ENCODE data around the gene PSMA7.

PSMA7 gene

DNA sequence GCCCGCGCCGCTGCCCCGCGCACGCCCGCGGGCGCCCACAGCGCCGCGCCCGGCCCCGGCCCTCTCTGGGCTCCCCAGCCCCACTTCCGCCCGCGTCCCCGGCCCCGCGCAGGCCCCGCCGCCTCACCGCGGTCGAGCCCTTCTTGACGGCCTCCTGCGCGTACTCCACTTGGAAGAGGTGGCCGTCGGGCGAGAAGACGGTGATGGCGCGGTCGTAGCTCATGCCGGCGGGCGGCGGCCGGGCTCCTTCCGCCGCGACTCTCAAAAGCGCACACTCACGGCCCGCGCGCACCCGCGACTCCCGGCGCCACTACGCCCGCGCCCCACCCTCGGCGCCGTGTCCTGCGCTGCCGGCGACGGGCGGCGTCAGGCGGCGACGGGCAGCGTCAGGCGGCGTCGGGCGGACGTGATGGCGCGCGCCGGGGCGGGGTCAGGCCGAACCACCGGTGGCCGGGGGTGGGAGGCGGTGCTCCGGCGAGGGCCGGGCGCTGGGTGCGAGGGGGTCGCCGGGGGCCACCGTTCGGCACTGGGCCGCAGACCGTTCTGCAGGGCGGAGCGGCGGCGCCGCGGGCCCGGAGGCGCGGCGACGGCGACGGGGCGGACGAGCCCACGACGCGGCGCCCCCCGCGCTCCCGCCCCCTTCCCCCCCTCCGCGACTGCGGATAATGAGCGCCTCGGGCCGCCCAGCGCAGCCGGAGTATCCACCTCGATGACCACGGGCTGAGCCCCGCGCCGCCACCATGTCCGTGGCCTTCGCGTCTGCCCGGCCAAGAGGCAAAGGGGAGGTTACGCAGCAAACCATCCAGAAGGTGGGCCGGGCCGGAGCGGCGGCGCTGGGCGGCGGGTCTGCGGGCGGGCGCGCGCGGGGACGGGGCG is at the start of gene PSMA7, which contains the start of gene SS18L1:
Gene PSMA7, minus strand, starts transcription at position 314 of the 876 bp plus-strand sequence. Its CDS starts 91 bp downstream, at position 223.
Gene SS18L1, plus strand, starts transcription at position 689 of the 876 bp plus-strand sequence. Its CDS starts 52 bp downstream, at position 741.
- DNase-seq (ENCODE audit: low read depth) = peak; percentile 80

DNA sequence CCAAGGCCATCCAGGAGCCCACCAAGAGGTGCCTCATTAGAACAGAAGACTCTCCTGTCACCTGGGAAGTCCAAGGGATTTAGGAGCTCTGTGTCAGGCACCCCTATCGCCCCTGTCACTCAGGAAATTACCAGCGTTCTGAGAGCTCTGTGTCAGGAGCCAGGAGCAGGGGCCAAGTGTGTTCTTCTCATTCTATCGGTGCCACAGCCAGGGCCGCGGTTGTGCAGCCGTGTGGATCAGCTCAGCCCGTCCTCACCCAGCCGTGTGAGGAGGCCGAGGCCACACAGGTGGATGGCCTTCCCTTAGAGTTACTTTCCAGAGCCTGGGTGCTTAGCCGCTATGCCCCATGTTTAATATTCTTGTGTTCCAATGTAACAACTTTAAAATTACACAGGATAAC is 49.4 kb upstream of the PSMA7 start:
- DNase-seq (ENCODE audit: low read depth) = no peak

DNA sequence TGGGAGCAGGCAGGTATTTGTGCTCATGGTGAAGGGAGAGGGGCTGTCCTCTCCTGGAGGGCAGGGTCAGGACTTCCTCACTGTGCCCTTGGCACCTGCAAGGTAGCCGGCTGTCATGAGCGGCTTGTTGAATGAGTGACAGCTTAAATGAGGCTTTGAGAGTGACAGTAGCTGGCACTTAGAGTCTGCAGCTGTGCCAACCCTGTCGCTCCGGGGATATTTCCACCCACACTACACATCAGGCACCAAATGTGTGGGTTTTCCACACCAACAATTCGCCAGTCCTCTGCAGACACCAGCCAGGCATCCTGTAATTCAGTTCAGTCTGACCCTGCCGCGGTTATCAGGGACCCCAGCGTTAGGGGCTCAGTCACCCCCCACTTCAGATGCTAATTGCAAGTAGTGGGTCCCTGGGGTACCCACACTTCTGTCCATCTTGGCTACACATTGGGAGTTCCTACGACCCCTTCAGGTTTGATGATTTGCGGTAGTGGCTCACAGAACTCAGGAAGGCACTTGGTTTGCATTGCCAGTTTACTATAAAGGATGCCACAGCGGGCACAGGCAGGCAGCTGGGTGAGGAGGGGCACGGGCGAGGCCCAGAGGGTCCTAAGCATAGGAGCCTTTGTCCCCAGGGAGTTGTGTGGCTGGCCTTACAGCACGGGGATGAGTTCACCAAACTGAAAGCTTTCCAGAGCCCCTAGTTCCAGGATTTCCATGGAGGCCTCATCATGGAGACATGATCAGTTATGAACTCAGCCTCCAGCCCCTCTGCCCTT is 48.8 kb upstream of the PSMA7 start:
- no peak for DNase-seq (ENCODE audit: low read depth)

GRCh38 chr20:62190639-62191411 is 47.6 kb upstream of the PSMA7 start:
- DNase-seq (ENCODE audit: low read depth) = no peak

DNA sequence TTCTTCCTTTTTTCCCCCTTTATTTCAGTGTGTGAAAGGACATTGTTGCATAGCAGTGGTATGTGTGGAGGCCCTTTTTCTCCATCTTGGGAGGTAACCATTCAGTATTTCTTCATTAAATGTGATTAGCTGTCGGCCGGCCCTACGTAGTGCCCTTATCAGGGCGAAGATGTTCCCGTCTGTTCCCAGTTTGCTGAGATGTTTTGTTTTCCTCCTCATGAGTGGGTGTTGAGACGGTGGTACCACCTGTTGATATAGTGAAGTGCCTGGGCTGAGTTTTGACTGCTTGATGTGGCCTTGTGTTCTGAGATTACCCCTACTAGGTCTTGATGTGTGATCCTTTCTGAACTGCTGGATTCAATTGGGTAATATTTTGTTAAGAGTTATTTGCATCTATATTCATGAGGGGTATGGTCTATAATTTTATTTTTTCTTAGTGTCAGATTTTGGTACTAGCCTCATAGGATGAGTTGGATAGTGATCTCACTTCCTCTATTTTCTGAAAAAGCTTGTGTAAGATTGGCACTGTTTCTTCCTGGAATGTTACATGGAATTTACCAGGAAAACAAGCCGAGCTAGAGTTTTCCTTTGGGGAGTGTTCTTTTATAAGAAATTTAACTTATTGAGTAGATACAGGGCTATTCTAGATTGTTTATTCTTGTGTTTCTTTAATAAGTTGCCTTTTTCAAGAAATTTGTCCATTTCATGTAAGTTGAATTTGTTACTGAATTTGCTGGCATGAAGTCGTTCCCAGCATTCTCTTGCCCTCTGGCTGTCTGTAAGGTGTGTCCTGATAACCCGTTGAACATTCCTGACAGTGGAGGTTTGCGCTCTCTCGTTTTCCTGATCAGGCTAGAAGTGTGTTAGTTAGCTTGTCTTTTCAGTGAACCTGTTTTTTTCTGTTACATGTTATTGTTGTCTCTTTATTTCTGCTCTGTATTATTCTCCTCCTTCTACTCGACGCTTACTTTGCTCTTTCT is 44.0 kb upstream of the PSMA7 start:
- DNase-seq (ENCODE audit: low read depth) = no peak

GRCh38 chr20:62186096-62186426 is 42.9 kb upstream of the PSMA7 start:
- DNase-seq (ENCODE audit: low read depth) = no peak

GRCh38 chr20:62183426-62184142 is 40.4 kb upstream of the PSMA7 start:
- no peak for DNase-seq (ENCODE audit: low read depth)

DNA sequence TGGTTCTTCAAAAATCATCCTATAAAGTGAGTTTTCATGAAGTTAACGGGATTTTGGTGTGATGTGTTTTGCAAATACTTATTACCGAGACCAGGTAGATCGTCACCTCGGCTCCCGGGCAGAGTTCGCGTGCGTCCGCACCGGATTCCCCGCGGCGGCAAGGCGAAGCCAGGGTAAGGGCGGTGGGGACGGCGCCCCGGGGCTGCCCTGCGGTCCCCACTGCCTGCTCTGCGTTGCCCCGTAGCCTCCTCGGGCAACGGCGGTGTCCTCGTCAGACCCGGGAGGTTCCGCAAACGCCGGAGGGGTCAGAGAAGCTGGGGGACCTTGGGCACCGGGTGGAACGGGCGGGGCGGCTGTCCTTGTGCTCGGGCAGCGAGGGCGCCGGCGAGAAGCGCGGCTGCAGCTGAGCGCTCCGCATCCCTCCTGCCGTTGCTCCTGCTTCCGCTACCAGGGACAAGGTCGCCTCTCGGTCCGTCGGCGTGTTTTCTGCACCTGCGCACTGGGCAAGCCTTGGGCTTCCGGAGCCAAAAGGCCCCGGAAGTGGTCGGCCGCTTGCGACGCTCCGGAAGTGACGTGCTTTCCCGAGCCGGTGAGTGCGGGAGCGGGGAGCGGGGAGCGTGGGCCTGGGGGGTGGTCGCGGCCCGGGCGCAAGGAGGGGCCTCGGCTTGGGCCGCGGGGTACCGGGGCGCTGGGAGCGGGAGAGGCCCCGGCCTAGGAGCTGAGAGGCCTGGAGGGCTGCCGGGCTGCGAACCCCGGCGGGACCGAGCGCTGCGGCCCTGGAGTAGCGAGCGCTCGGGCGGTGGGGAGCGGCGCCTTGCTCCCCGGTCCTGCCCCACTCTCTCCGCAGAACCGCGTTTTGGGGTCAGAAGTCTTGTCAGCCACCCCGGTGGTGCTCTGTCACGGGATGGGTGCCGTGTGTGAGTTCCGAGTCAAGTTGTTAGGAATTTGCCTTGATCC is 39.6 kb upstream of the PSMA7 start, which contains the start of gene MTG2:
Gene MTG2, plus strand, starts transcription at position 560 of the 957 bp plus-strand sequence. CDS start 10,393 bp downstream, outside the sequence.
- DNase-seq (ENCODE audit: low read depth) = peak; percentile 93

DNA sequence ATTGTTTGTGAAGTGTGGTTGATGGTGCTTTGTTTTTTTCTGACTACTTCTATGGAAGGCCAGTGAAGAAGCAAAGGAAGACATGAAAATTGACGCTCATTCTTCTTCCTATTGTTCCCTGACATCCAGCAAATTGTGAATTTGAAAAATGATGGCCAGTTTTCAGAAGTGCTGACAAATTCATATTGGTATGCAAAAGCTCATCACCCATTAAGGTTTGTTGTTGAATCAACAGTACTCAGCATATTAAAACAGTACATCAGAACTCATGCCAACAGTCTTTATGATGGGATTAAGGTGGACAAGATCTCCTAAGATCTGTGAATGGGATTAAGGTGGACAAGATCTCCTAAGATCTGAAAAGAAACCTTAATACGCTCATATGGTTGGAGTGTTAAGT is 38.6 kb upstream of the PSMA7 start:
- DNase-seq (ENCODE audit: low read depth) = no peak

DNA sequence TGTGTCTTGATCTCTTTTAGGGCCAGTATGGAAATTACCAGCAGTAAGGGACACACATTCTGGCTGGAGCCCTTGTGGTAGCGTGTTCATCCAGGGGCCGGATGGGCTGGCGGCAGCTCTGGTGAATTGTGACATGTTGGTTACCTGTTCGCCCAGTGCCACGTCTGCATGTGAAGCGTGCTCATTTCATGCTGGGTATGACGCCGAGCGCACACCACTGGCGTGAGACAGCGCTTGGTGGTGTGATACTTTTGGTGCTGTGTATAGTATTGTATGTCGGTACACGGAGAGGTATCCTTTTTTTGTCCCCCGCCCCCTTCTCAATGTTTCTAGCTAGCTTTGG is 35.9 kb upstream of the PSMA7 start:
- no peak for DNase-seq (ENCODE audit: low read depth)

- DNase-seq (ENCODE audit: low read depth) = no peak
Observed at GRCh38 chr20:62178316-62179161, 35.3 kb upstream of the PSMA7 start.

- DNase-seq (ENCODE audit: low read depth) = no peak
Observed at GRCh38 chr20:62177307-62177706, 34.1 kb upstream of the PSMA7 start.

GRCh38 chr20:62176866-62177265 is 33.7 kb upstream of the PSMA7 start:
- no peak for DNase-seq (ENCODE audit: low read depth)

- DNase-seq (ENCODE audit: low read depth) = no peak
Observed at GRCh38 chr20:62175711-62176110, 32.5 kb upstream of the PSMA7 start.

GRCh38 chr20:62174870-62175624 is 31.9 kb upstream of the PSMA7 start:
- DNase-seq (ENCODE audit: low read depth) = no peak

DNA sequence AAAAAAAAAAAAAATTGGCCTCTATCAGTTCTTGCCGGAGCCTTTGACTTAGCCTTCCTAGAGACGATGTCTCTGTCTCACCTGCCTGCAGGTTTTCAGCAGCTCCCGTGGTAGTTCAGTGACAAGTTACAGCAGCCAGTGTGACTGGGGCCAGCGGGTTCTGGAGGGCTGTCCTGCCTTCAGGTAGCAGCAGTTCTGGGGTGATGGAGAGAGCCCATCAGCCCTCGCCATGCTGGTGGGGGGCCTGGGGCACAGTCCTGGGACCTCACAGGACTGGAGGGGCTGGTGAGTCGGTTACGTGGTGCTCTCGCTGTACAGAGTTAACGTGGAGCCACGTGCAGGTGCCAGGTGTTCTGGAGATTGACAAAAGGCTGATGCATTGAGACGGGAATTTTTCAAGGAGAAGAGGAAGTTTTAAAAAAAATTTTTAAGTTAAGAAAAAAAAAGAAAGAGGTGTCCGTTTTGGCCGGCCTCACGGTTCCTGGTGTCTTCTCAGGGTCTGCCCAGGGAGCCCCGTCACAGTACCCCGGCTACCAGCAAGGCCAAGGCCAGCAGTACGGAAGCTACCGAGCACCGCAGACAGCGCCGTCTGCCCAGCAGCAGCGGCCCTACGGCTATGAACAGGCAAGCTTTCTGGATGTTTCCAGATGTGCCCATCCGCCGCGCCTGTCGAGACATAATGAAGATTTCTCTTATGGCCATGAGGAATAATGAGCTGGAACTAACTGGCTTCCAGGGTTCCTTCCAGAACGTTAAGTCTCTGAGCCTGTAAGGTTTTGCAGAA is 31.0 kb upstream of the PSMA7 start:
- DNase-seq (ENCODE audit: low read depth) = no peak

- DNase-seq (ENCODE audit: low read depth) = no peak
Observed at GRCh38 chr20:62172666-62173065, 29.5 kb upstream of the PSMA7 start.

Measured in stimulated activated CD8-positive, alpha-beta memory T cell treated with anti-CD3 and anti-CD28 coated beads, Interleukin-4, amount 100 ng/mL, for 24 hours (primary cell).